Suprapubic skin (tissue), 4 donors: ENCODE results near the gene MYBPHL. TPM values are rescaled to one million over a fixed set of nuclear protein-coding genes. Genes with fewer than 3 reads are reported as not detected.

Source experiments
- DNase-seq, 2 donors: peaks; one replicate each; pipeline ENCODE4 v3.0.0-alpha.2; 2019; ENCODE audit warnings: low spot score in 2 of 2
- H3K27ac ChIP-seq: fragments of 200-600 bp; sonication (generic); one replicate; pipeline ENCODE4 v1.5.1; 2019
- H3K27me3 ChIP-seq: fragments of 200-600 bp; sonication (generic); one replicate; pipeline ENCODE4 v1.5.1; 2019
- H3K36me3 ChIP-seq: fragments of 200-600 bp; sonication (generic); one replicate; pipeline ENCODE4 v1.5.1; 2019
- H3K4me1 ChIP-seq: fragments of 200-600 bp; sonication (generic); one replicate; pipeline ENCODE4 v1.5.1; 2019
- H3K4me3 ChIP-seq: fragments of 200-600 bp; sonication (generic); one replicate; pipeline ENCODE4 v1.5.1; 2019; ENCODE audit warnings: mild to moderate bottlenecking
- H3K9me3 ChIP-seq: fragments of 200-600 bp; sonication (generic); one replicate; pipeline ENCODE4 v1.5.1; 2019
- CTCF ChIP-seq, 2 donors: fragments of 200-600 bp in 1 of 2; fragments of 450-650 bp in 1 of 2; sonication (generic) in 1 of 2; IDR thresholded peaks; one replicate each; pipeline ENCODE4 v1.5.1; 2016 to 2019; ENCODE audit warnings: antibody characterized with exemption in 2 of 2, mild to moderate bottlenecking in 1 of 2, moderate library complexity in 1 of 2
- EP300 ChIP-seq: sonication (generic); formaldehyde crosslinking; IDR thresholded peaks from one replicate; pipeline ENCODE4 v1.6.1; 2017; ENCODE audit warnings: antibody characterized with exemption
- POLR2A ChIP-seq, 2 donors: fragments of 450-650 bp; IDR thresholded peaks; one replicate each; pipeline ENCODE4 v1.6.1; 2017; ENCODE audit warnings: antibody characterized with exemption in 2 of 2, mild to moderate bottlenecking in 2 of 2, moderate library complexity in 2 of 2
- POLR2AphosphoS5 ChIP-seq, 3 donors: sonication (generic); formaldehyde crosslinking; IDR thresholded peaks; one replicate each; pipeline ENCODE4 v1.6.1; 2017; ENCODE audit warnings: antibody characterized with exemption in 3 of 3
- WGBS: methylation state at CpG from one replicate; pipeline ENCODE4 v1.1.5; 2018; 5-methylcytosine and 5-hydroxymethylcytosine counted together
- total RNA-seq, 4 donors: library from RNA; depleted of rRNA; stranded (reverse); fragments of >200 nt; gene quantifications; one replicate each; pipeline ENCODE4 v1.1.0, GENCODE V29; 2016

The MYBPHL gene
- total RNA-seq, 4 donors from 2014 or later, result not detected

DNA sequence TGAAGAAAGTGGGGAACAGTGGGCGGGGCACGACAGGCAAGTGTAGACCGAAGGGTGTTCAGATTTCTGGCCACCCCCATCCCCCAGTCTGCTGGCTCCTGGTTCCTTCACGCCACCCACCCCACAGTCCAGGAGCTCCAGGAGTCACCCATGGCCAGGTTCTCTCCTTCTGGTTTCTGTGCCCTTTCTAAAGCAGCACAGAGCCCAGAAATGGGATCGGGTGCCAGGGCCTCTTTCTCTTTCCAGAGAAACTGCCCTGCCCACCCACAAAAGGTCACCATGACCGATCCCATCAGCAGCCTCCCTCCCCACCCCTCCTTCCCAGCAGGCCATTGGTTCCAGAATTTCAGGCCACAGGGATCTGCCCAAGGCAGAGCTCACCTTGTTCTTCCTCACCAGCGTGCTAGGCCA is 60.7 kb downstream of the MYBPHL start:
- H3K27ac ChIP-seq, result no peak overlapping the region
- 87% methylated on average over 7 of the region's 7 CpGs for WGBS
- DNase-seq, result peak in 1 of 2 donors; percentile 76
- no peaks in the 10 kb centered on the region for H3K36me3 ChIP-seq
- H3K4me1 ChIP-seq, result peaks cover 30% of the 10 kb centered on the region
- no peaks in the 10 kb centered on the region for H3K9me3 ChIP-seq
- no peak for TF ChIP-seq POLR2AphosphoS5 (IDR thresholded peaks at IDR 0.05)
- TF ChIP-seq CTCF (IDR thresholded peaks at IDR 0.05), result no peak
- TF ChIP-seq POLR2A (IDR thresholded peaks at IDR 0.05), result no peak
- no peak for TF ChIP-seq EP300
- no peak overlapping the region for H3K4me3 ChIP-seq
- no peaks in the 10 kb centered on the region for H3K27me3 ChIP-seq

GRCh38 chr1:109243860-109244552 is 62.8 kb downstream of the MYBPHL start:
- Histone ChIP-seq H3K4me1 (peaks cover 40% of the 10 kb centered on the region), H3K27ac (no peak overlapping the region), H3K36me3 (peaks cover 4% of the 10 kb centered on the region), H3K9me3 (no peaks in the 10 kb centered on the region), H3K4me3 (no peak overlapping the region), H3K27me3 (no peaks in the 10 kb centered on the region)
- DNase-seq, result peak in 1 of 2 donors; percentile 28
- WGBS, result 81% methylated on average over 8 of the region's 8 CpGs
- TF ChIP-seq EP300 (no peak), CTCF (IDR thresholded peaks at IDR 0.05) (no peak), POLR2A (IDR thresholded peaks at IDR 0.05) (no peak), POLR2AphosphoS5 (IDR thresholded peaks at IDR 0.05) (no peak)

GRCh38 chr1:109243221-109243620 is 63.6 kb downstream of the MYBPHL start:
- H3K9me3 ChIP-seq, result no peaks in the 10 kb centered on the region
- TF ChIP-seq CTCF (IDR thresholded peaks at IDR 0.05) (no peak), EP300 (no peak), POLR2A (IDR thresholded peaks at IDR 0.05) (no peak), POLR2AphosphoS5 (IDR thresholded peaks at IDR 0.05) (no peak)
- H3K4me3 ChIP-seq, result no peak overlapping the region
- DNase-seq, result peak in 1 of 2 donors; percentile 66
- H3K4me1 ChIP-seq, result peaks cover 40% of the 10 kb centered on the region
- H3K27me3 ChIP-seq, result no peaks in the 10 kb centered on the region
- H3K36me3 ChIP-seq, result peaks cover 12% of the 10 kb centered on the region
- no peak overlapping the region for H3K27ac ChIP-seq
- 82% methylated on average over 5 of the region's 5 CpGs for WGBS

GRCh38 chr1:109242387-109242786 is 64.4 kb downstream of the MYBPHL start:
- TF ChIP-seq CTCF (IDR thresholded peaks at IDR 0.05) (no peak), POLR2A (IDR thresholded peaks at IDR 0.05) (no peak), EP300 (no peak), POLR2AphosphoS5 (IDR thresholded peaks at IDR 0.05) (no peak)
- Histone ChIP-seq H3K36me3 (peaks cover 20% of the 10 kb centered on the region), H3K4me3 (no peak overlapping the region), H3K27me3 (no peaks in the 10 kb centered on the region), H3K4me1 (peaks cover 40% of the 10 kb centered on the region), H3K27ac (no peak overlapping the region), H3K9me3 (no peaks in the 10 kb centered on the region)
- DNase-seq, result peak in 1 of 2 donors; percentile 56
- WGBS, result 48% methylated on average over 7 of the region's 7 CpGs

Other genes with a start within 250 kb of the MYBPHL start
- gene TAF13, start 231.0 kb downstream of the MYBPHL start, total RNA-seq, result 10 to 100 TPM; 10.6 to 33.2 (median 28.0) TPM
- gene TMEM167B, start 216.2 kb downstream of the MYBPHL start, total RNA-seq, result 10 to 100 TPM; 28.2 to 35.1 (median 31.0) TPM
- 10 to 100 TPM; 27.4 to 84.8 (median 46.7) TPM for gene ELAPOR1, start 192.9 kb downstream of the MYBPHL start, total RNA-seq
- gene SARS1, start 93.1 kb downstream of the MYBPHL start, total RNA-seq, result 100 to 1,000 TPM; 144 to 169 (median 160) TPM
- gene CELSR2, start 57.5 kb downstream of the MYBPHL start, total RNA-seq, result 100 to 1,000 TPM; 106 to 145 (median 129) TPM
- gene PSRC1, start 23.9 kb downstream of the MYBPHL start, total RNA-seq, result 1 to 10 TPM; 1.9 to 6.8 (median 3.7) TPM
- 10 to 100 TPM; 27.8 to 52.7 (median 34.5) TPM for gene SORT1, start 90.9 kb upstream of the MYBPHL start, total RNA-seq
- gene PSMA5, start 119.4 kb upstream of the MYBPHL start, total RNA-seq, result 10 to 100 TPM; 26.2 to 36.2 (median 31.5) TPM
- gene SYPL2, start 159.5 kb upstream of the MYBPHL start, total RNA-seq, result 1 to 10 TPM in 1 of 4 donors, under 1 TPM in 2, not detected in 1; 0.23 to 2.1 (median 0.34) TPM
- gene ATXN7L2, start 176.9 kb upstream of the MYBPHL start, total RNA-seq, result 1 to 10 TPM; 5.1 to 8.4 (median 7.2) TPM
- 10 to 100 TPM; 12.3 to 27.4 (median 24.7) TPM for gene CYB561D1, start 187.1 kb upstream of the MYBPHL start, total RNA-seq
- gene AMIGO1, start 202.7 kb upstream of the MYBPHL start, total RNA-seq, result 1 to 10 TPM; 2.1 to 8.5 (median 4.7) TPM
- 1 to 10 TPM in 1 of 4 donors, under 1 TPM in 1, not detected in 2; 0.19 to 1.4 TPM for gene GPR61, start 232.9 kb upstream of the MYBPHL start, total RNA-seq
- gene GNAI3, start 241.6 kb upstream of the MYBPHL start, total RNA-seq, result 10 to 100 TPM in 2 of 4 donors, 1 to 10 TPM in 2; 6.7 to 11.1 (median 9.5) TPM